ENCODE results near the gene DSCAML1.

DNA sequence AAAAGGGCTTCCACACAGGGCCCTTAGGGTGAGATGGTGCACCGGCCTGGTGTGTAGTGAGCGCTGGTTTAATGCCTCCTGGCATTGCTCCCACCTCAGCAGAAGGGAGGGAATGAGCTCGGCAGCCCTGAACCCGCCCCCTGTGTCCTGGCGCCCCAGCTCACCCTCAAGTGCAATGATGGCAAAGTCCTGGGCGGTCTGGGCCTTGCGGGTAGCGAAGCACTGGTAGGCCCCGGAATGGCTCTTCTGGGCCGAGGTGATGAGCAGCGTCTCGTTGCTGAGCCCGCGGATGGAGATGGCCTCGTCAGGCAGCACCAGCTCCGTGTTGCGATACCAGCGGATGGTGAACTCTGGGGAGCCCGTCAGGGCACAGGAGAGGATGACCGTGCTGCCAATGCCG is 276.1 kb downstream of the DSCAML1 start:
- TF ChIP-seq, protein P1, sequence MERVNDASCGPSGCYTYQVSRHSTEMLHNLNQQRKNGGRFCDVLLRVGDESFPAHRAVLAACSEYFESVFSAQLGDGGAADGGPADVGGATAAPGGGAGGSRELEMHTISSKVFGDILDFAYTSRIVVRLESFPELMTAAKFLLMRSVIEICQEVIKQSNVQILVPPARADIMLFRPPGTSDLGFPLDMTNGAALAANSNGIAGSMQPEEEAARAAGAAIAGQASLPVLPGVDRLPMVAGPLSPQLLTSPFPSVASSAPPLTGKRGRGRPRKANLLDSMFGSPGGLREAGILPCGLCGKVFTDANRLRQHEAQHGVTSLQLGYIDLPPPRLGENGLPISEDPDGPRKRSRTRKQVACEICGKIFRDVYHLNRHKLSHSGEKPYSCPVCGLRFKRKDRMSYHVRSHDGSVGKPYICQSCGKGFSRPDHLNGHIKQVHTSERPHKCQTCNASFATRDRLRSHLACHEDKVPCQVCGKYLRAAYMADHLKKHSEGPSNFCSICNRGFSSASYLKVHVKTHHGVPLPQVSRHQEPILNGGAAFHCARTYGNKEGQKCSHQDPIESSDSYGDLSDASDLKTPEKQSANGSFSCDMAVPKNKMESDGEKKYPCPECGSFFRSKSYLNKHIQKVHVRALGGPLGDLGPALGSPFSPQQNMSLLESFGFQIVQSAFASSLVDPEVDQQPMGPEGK (CRISPR knock-in tag; IDR thresholded peaks at IDR 0.05; ENCODE audit: borderline replicate concordance) = no peak
- TF ChIP-seq BACH2 (CRISPR knock-in tag; IDR thresholded peaks at IDR 0.05; ENCODE audit: borderline replicate concordance) = no peak

Data from SK-N-SH treated with all-trans-retinoic acid at 6 μM for 48 hours (cell line).